Measurements from ENCODE around the gene GLIS1.

DNA sequence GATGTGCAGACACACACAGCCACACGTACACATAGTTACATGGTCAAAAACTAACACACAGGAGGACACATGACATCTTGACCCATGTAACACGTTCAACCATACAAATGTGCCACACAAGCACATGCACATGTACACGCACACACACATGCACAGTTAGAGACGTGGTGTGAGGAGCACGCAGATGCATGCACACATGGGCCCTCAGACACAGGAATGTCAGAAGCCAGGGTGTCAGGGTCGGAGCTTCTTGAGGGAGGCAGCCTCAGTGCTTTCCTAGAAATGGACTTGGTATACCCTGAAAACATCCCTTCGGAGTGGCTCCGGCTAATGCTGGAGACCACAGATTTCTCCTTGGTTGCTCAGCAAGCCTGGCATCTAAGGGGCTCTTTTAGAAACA, 165.4 kb downstream of the GLIS1 start:
- TF ChIP-seq, protein P1, sequence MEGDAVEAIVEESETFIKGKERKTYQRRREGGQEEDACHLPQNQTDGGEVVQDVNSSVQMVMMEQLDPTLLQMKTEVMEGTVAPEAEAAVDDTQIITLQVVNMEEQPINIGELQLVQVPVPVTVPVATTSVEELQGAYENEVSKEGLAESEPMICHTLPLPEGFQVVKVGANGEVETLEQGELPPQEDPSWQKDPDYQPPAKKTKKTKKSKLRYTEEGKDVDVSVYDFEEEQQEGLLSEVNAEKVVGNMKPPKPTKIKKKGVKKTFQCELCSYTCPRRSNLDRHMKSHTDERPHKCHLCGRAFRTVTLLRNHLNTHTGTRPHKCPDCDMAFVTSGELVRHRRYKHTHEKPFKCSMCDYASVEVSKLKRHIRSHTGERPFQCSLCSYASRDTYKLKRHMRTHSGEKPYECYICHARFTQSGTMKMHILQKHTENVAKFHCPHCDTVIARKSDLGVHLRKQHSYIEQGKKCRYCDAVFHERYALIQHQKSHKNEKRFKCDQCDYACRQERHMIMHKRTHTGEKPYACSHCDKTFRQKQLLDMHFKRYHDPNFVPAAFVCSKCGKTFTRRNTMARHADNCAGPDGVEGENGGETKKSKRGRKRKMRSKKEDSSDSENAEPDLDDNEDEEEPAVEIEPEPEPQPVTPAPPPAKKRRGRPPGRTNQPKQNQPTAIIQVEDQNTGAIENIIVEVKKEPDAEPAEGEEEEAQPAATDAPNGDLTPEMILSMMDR (conservative IDR thresholded peaks at IDR 0.05; ENCODE audit: low read depth, low read length) = no peak
- no peak for TF ChIP-seq EZH2phosphoT487 (IDR thresholded peaks at IDR 0.05; ENCODE audit: borderline replicate concordance, low read length)
- TF ChIP-seq EZH2 (IDR thresholded peaks at IDR 0.05; ENCODE audit: low read length, unreplicated experiment) = no peak
